Breast epithelium (tissue), 3 donors: Measurements from ENCODE around the gene TMEM237.

Experiments used
- CTCF ChIP-seq, 3 donors: fragments of 450-650 bp; IDR thresholded peaks; one replicate each; pipeline ENCODE4 v1.5.1; 2016 to 2017; ENCODE audit warnings: antibody characterized with exemption in 3 of 3, mild to moderate bottlenecking in 3 of 3, moderate library complexity in 3 of 3
- POLR2A ChIP-seq: fragments of 450-650 bp; IDR thresholded peaks from one replicate; pipeline ENCODE4 v1.6.1; 2016; ENCODE audit warnings: antibody characterized with exemption, mild to moderate bottlenecking, moderate library complexity
- POLR2AphosphoS5 ChIP-seq, 3 donors: sonication (generic); formaldehyde crosslinking; IDR thresholded peaks; one replicate each; pipeline ENCODE4 v1.6.1; 2017; ENCODE audit warnings: antibody characterized with exemption in 3 of 3

- TF ChIP-seq CTCF (IDR thresholded peaks at IDR 0.05) (no peak), POLR2A (no peak), POLR2AphosphoS5 (IDR thresholded peaks at IDR 0.05) (no peak)
These were observed 17.1 kb upstream of the TMEM237 start for GRCh38 chr2:201660293-201660895.
